ENCODE measurements around the gene UBE2E1.

Gene UBE2E1

GRCh38 chr3:23805633-23806533, at the start of gene UBE2E1:
UBE2E1 (plus strand) TSS chr3:23805955; CDS start chr3:23807270, 1,315 bp downstream.
- DNase-seq (ENCODE audit: extremely low read depth in 1 of 2, low read depth in 1 of 2): peak; percentile 19 to 56

- DNase-seq (ENCODE audit: extremely low read depth in 1 of 2, low read depth in 1 of 2): no peak
Observed at GRCh38 chr3:23756206-23756840, 49.4 kb upstream of the UBE2E1 start.

- no peak for DNase-seq (ENCODE audit: extremely low read depth in 1 of 2, low read depth in 1 of 2)
Observed at GRCh38 chr3:23758253-23758838, 47.4 kb upstream of the UBE2E1 start.

GRCh38 chr3:23760325-23760724, 45.4 kb upstream of the UBE2E1 start:
- DNase-seq (ENCODE audit: extremely low read depth in 1 of 2, low read depth in 1 of 2): no peak

DNA sequence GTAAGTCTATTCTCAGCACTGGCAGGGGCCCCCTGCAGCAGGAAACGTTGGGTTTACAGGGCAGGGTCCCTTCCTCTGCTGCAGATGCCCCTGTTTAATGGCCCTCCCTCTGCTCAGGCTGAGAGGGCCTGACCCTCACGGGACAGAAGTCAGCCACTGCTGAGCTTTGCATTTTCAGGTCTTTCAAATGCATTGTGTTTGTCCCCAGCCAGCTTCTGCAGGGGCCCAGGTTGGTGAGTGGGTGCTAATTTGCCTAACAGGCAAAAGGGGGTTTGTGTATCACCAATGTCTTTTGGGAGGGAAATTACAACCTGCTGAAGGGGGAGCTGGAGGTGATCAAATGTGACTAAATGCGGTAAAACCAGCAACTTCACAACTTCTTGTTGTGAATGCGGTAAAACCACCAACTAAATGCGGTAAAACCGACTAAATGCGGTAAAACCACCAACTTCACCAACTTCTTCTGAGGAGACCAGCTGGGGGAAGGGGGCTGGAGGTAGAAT, 44.8 kb upstream of the UBE2E1 start:
- DNase-seq (ENCODE audit: extremely low read depth in 1 of 2, low read depth in 1 of 2): no peak

DNA sequence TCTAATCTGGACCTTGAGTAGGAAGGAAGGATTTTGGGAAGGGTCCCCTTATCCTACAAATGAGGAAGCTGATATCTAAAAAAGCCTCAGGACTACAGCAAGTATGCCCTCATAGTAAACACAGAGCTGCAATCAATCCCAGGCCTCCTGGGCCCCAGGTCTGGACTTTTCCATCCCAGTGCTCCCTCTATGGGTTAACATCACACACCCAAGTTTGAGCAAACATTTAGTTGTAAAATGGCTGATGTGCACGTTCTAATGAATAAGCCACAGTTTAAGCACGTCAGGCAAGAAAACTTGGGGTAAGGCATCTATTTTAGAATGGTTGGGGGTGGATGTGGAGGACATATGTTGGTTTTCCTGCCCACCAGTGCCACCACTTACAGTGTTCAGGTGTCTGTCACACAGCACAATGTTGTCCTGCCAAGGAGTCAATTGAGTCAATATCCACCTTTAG, 44.3 kb upstream of the UBE2E1 start:
- no peak for DNase-seq (ENCODE audit: extremely low read depth in 1 of 2, low read depth in 1 of 2)

DNA sequence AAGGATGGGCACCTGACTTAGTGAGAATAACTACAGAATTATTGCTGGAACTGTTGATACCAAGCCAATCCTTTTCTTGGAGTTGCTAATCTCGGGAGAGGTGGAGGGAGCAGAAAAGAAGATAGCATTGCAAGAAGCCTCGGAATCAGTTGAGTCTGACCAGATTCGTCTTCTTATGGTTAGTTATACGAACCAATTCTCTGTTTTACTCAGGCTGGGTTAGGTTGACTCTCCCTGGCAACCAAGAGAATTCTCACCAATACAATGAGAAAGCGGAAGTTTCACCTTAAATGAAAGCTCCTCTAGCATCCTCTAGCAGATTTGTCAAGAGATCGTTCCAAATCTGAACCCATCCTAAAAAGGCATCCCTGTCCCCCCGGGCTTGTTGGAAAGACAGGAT, 43.5 kb upstream of the UBE2E1 start:
- no peak for DNase-seq (ENCODE audit: extremely low read depth in 1 of 2, low read depth in 1 of 2)

GRCh38 chr3:23762759-23763477, 42.8 kb upstream of the UBE2E1 start:
- no peak for DNase-seq (ENCODE audit: extremely low read depth in 1 of 2, low read depth in 1 of 2)

DNA sequence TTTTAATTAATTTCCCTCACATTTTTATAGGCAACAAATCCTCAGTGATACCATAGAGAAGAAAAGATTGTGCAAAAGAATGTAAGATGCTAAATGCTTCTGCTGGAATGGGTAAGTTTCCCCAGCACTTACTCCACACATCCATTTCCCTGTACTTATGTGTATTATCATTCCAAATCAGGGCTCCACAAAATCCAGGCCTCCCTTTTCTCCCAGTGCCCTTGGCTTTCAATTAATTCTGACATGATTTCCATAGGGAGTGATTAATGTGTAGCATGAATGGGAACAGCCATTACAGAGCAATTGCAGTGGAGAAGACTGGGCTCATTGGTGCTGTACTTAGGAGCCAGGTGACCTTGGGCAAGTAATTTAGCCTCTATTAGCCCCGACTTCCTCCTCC, 41.3 kb upstream of the UBE2E1 start:
- no peak for DNase-seq (ENCODE audit: extremely low read depth in 1 of 2, low read depth in 1 of 2)

GRCh38 chr3:23767546-23767945, 38.2 kb upstream of the UBE2E1 start:
- DNase-seq (ENCODE audit: extremely low read depth in 1 of 2, low read depth in 1 of 2): no peak

DNA sequence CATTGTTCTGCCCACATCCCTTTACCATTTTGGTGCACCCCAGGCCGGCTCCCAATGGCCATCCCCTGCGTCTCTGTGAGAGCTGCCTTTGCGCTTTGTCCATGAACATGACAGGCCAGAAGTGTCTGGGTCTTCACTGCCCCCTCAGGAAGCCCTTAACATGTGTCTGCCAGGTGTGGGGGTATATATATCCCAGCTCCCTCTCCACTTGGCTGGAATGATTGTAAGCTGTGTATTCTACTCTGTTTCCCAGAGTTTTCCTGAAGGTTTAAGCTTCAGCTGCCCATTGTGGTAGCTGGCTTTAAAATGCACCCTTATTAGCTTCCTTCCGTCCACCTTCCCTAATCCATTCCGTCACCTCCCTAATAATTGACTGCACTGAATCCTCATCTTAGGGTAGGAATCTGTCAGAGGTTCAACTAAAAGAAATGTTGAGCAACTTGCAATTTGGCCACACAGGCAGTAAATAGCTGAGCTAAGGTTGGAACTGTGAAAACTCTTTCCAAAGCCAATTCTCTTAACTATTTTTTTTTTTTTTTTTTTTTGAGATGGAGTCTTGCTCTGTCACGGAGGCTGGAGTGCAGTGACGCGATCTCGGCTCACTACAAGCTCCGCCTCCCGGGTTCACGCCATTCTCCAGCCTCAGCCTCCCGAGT, 30.4 kb upstream of the UBE2E1 start:
- DNase-seq (ENCODE audit: extremely low read depth in 1 of 2, low read depth in 1 of 2): no peak

DNA sequence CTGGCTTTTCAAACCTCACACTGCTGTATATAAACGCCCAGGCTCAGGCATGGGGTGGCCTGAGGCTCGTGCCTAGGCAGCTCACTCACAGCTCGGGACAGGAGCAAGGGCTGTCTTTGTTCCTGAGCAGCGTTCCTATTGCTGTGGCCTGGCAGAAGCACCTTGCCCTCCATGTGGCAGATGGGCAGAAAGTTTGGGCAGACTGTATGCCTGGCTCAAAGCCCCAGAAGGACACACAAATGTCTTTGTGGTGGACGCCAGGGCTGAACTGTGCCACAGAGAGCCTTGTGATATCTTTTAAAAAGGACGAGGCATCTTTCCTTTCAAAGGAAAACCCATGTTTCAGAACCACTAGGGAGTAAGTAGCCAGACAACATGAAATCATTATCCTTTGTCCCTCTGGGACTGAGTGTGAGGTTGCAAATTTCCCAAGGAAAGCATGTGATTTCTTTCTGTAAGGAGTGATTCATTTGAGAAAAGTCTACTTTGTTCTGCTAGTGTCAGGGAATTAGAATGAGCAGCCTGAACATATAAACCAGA, 29.3 kb upstream of the UBE2E1 start:
- no peak for DNase-seq (ENCODE audit: extremely low read depth in 1 of 2, low read depth in 1 of 2)

DNA sequence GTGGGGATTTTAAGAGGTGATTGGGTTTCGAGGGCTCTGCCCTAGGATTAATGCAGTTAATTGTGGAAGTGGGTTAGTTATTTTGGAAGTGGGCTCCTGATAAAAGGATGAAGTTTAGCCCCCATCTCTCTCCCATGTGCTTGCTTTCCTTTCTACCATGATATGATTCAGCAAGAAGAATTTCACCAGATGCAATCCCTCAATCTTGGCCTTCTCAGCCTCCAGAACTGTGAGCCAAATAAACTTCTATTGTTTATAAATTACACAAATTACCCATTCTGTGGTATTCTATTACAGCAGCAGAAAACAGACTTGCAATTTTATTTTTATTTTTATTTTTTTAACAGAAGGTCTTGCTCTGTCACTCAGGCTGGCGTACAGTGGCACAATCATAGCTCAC, 27.3 kb upstream of the UBE2E1 start:
- DNase-seq (ENCODE audit: extremely low read depth in 1 of 2, low read depth in 1 of 2): no peak

- no peak for DNase-seq (ENCODE audit: extremely low read depth in 1 of 2, low read depth in 1 of 2)
Observed at GRCh38 chr3:23779841-23780240, 25.9 kb upstream of the UBE2E1 start.

GRCh38 chr3:23781051-23781450, 24.7 kb upstream of the UBE2E1 start:
- DNase-seq (ENCODE audit: extremely low read depth in 1 of 2, low read depth in 1 of 2): no peak

DNA sequence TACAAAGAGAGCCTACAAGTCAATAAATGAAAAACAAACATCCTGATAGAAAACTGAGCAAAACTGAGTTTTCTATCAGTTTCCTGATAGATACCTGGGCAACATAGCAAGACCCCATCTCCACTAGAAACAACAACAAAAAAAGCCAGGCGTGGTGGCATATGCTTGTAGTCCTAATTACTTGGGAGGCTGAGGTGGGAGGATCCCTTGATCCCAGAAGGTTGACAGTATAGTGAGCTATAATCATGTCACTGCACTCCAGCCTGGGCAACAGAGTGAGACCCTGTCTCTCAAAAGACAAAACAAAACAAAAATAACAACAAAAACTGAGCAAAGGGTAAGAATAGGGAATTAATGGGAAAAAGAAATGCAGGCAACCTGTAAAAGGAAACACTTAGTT, 23.9 kb upstream of the UBE2E1 start:
- DNase-seq (ENCODE audit: extremely low read depth in 1 of 2, low read depth in 1 of 2): no peak

DNA sequence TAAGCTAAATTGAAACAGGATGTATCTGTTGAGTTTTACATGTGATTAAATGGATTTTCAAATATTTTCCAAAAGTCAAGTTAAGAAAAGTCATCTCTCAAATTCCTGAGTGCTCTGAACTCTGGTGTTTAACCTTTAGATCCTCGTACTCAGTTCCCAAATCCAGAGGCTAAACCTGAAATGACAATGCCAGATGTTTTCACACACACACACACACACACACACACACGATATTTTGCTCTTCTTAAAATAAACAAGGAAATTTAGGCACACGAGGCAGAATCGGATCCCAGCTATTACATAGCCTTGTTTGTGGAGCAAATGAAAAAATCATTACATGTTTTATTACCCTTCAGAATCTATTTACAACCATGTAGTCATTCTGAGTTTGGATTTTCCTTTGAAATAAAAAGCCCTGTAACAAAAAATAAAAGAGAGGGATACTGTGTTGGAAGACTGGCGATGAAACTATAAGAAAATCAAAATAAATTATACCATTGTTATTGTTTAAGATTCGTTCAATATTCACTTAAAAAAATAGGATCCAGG, 20.6 kb upstream of the UBE2E1 start:
- no peak for DNase-seq (ENCODE audit: extremely low read depth in 1 of 2, low read depth in 1 of 2)

- DNase-seq (ENCODE audit: extremely low read depth in 1 of 2, low read depth in 1 of 2): no peak
Observed at GRCh38 chr3:23785882-23786281, 19.9 kb upstream of the UBE2E1 start.

DNA sequence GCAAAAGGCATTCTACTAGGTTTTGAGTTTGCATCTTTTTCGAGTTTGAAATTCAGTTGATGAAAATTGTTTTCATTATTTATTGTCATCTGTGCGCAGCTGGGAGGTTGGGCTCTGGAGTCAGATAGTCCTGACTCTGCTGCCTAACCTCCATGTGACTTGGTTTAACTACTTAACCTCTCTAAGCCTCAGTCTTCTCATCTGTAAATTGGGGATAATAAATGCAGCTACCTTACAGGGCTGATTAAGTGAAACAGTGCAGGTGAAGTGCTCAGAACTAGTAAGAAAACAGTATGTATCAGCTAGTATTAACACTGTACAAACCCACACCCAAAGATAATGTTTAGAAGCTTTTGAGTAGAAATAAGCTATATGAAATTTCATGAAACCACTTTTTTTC, 14.1 kb upstream of the UBE2E1 start:
- no peak for DNase-seq (ENCODE audit: extremely low read depth in 1 of 2, low read depth in 1 of 2)

All from activated CD8-positive, alpha-beta memory T cell treated with anti-CD3 and anti-CD28 coated beads for 1 hour (primary cell).